BJ (cell line): ENCODE measurements around the gene OR2M2. TPM values are rescaled to one million over a fixed set of nuclear protein-coding genes. Genes with fewer than 3 reads are reported as not detected.

Experiments used
- CTCF ChIA-PET: fragments of 350-600 bp; formaldehyde crosslinking; extraction: SDS; loops from one replicate; lab custom pipeline; 2021; ENCODE audit warnings: antibody characterized with exemption, inconsistent platforms; lab: Yijun Ruan, JAX
- POLR2A ChIA-PET: fragments of 300-600 bp; sonication (Branson Sonifier 250); formaldehyde crosslinking; extraction: SDS; loops from one replicate; lab custom pipeline; 2021; ENCODE audit warnings: antibody characterized with exemption; lab: Charles Lee
- DNase-seq: peaks from one replicate; pipeline ENCODE4 v3.0.0-alpha.2; 2011; ENCODE audit warnings: low read depth
- H3K27me3 ChIP-seq: 2 replicates; pipeline ENCODE4 v1.6.0; 2011; ENCODE audit warnings: low read length; ENCODE audit not compliant: control insufficient read depth, insufficient read depth
- H3K36me3 ChIP-seq: 2 replicates; pipeline ENCODE4 v1.5.1; 2011; ENCODE audit warnings: low read length; ENCODE audit not compliant: control insufficient read depth, insufficient read depth
- H3K4me3 ChIP-seq: 2 replicates; pipeline ENCODE4 v1.5.1; 2011; ENCODE audit warnings: low read depth, mild to moderate bottlenecking, control low read depth, low read length
- CTCF ChIP-seq: IDR thresholded peaks from 2 replicates; pipeline ENCODE4 v1.5.1; 2011; ENCODE audit warnings: low read depth, mild to moderate bottlenecking, control low read depth, inconsistent platforms, low read length, moderate library complexity; ENCODE audit not compliant: insufficient read depth
- polyA plus RNA-seq: library from polyadenylated mRNA; depleted of rRNA; stranded (reverse); fragments of >200 nt; gene quantifications from 2 replicates; pipeline ENCODE4 v1.2.3, GENCODE V29; 2011

OR2M2 gene
- polyA plus RNA-seq, 1 experiment = not detected

DNA sequence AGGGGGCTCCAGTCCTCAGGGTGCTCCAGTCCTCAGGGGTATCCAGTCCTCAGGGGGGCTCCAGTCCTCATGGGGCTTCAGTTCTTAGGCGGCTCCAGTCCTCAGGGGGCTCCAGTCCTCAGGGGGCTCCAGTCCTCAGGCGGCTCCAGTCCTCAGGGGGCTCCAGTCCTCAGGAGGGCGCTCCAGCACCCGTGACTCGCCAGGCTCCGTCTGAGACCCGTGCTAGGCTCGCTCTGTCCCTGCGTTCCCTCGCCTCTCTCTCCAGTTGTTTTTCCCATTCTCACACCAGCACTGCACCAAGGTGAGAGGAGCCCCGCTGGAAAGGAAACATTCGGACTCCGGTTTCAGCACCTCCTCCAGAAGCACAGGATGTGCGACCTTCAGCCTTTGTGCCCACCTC lies 9.4 kb upstream of the OR2M2 start:
- ChIA-PET POLR2A (no interaction called here), CTCF (no interaction called here)
- H3K36me3 ChIP-seq = no peaks in the 10 kb centered on the region
- H3K4me3 ChIP-seq = no peak overlapping the region
- H3K27me3 ChIP-seq = no peaks in the 10 kb centered on the region
- DNase-seq = no peak
- TF ChIP-seq CTCF = no peak

DNA sequence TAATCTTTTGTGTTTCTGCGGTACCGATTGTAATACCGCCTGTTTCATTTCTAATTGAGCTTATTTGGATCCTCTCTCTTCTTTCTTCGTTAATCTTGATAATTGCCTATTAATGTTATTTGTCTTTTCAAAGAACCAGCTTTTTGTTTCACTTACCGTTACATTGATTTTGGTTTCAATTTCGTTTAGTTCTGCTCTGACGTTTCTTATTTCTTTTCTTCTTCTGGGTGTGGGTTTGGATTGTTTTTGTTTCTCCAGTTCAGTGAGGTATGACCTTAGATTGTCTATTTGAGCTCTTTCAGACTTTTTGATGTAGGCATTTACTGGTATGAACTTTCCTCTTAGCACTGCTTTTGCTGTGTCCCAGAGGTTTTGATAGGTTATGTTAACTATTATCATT lies 9.4 kb downstream of the OR2M2 start:
- H3K27me3 ChIP-seq = no peaks in the 10 kb centered on the region
- CTCF ChIA-PET = no interaction called here
- POLR2A ChIA-PET = no interaction called here
- H3K4me3 ChIP-seq = no peak overlapping the region
- no peak for DNase-seq
- no peaks in the 10 kb centered on the region for H3K36me3 ChIP-seq
- no peak for TF ChIP-seq CTCF

DNA sequence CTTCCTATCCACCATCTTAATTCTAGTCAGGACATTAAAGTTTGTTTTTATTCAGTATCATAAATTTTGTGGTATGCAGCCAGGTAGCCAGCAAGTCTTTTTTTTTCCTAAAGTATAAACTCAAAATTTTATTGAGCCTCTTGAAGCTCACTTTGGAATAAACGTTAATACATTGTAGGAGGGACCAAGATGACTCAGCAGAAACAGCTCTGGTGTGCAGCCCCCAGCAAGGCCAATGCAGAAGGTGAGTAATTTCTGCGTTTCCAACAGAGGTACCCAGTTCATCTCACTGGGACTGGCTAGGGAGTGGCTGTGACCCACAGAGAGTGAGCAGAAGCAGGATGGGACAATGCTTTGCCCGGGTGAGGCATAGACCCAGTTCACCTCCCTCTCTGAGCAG lies 12.7 kb downstream of the OR2M2 start:
- POLR2A ChIA-PET = no interaction called here
- Histone ChIP-seq H3K36me3 (no peaks in the 10 kb centered on the region), H3K27me3 (no peaks in the 10 kb centered on the region), H3K4me3 (no peak overlapping the region)
- DNase-seq = no peak
- TF ChIP-seq CTCF = no peak
- CTCF ChIA-PET = no interaction called here

- Histone ChIP-seq H3K36me3 (no peaks in the 10 kb centered on the region), H3K27me3 (no peaks in the 10 kb centered on the region), H3K4me3 (no peak overlapping the region)
- POLR2A ChIA-PET = no interaction called here
- DNase-seq = no peak
- CTCF ChIA-PET = no interaction called here
- no peak for TF ChIP-seq CTCF
These were observed 14.4 kb downstream of the OR2M2 start for GRCh38 chr1:248189026-248189425.

DNA sequence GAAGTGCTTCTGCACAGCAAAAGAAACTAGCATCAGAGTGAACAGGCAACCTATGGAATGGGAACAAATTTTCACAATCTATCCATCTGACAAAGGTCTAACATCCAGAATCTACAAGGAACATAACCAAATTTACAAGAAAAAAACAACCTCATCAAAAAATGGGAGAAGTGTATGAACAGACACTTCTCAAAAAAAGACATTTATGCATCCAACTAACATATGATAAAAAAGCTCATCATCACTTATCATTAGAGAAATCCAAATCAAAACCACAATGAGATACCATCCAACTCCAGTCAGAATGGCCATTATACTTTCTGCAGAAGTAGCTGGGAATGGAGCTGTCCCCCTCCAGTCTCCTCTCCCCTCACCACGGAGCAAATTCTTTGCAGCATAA lies 19.5 kb downstream of the OR2M2 start:
- no peak for DNase-seq
- ChIA-PET POLR2A (no interaction called here), CTCF (no interaction called here)
- H3K27me3 ChIP-seq = no peaks in the 10 kb centered on the region
- H3K36me3 ChIP-seq = no peaks in the 10 kb centered on the region
- no peak for TF ChIP-seq CTCF
- no peak overlapping the region for H3K4me3 ChIP-seq
